Measurements from ENCODE around the gene MLLT3.
A peak's percentile ranks its signal among the peaks of the same experiment; 100 is the strongest.

The MLLT3 gene

GRCh38 chr9:20353931-20354652 is 268.2 kb downstream of the MLLT3 start:
- DNase-seq (ENCODE audit: low read depth in 1 of 2, low spot score in 1 of 2) = no peak

DNA sequence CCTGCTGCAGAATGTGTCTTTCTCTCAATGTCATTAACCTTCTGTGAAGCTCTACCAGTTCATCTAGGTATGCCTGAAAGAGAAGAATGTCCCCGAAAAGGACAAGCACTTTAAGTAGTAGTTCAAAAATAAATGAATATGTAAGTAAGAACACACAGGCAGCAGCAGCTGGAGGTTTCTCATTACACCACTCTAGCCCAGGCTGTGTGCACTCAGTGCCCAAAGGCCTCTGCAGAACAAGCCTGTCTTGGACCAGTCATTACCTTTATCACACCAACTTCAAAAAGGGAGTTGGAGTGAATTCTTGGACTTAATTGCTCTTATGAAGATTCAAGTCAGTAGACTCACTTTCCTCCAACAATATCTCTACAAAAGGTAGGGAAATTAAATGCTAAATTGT is 268.8 kb downstream of the MLLT3 start:
- no peak for DNase-seq (ENCODE audit: low read depth in 1 of 2, low spot score in 1 of 2)

DNA sequence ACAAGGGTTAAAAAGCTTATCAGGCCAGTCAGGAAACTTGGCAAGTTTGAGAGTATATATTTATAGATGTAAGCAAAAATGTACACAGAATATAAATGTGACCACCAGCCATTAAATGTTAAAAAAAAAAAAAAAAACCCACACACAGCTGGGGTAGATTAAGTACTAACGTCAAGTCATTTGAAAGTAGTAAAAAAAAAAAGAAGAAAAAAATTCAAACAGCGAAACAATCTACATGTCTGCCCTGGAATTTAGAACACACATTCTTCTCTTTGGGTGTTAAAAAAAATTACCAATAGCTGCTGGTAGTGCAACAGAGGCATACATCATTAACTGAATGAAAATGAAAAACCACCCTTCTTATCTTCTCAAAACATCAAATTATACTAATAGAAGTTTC is 269.7 kb downstream of the MLLT3 start:
- no peak for DNase-seq (ENCODE audit: low read depth in 1 of 2, low spot score in 1 of 2)

GRCh38 chr9:20351715-20352114 is 270.6 kb downstream of the MLLT3 start:
- no peak for DNase-seq (ENCODE audit: low read depth in 1 of 2, low spot score in 1 of 2)

- DNase-seq (ENCODE audit: low read depth in 1 of 2, low spot score in 1 of 2) = no peak
Measured at GRCh38 chr9:20349568-20349967, 272.7 kb downstream of the MLLT3 start.

DNA sequence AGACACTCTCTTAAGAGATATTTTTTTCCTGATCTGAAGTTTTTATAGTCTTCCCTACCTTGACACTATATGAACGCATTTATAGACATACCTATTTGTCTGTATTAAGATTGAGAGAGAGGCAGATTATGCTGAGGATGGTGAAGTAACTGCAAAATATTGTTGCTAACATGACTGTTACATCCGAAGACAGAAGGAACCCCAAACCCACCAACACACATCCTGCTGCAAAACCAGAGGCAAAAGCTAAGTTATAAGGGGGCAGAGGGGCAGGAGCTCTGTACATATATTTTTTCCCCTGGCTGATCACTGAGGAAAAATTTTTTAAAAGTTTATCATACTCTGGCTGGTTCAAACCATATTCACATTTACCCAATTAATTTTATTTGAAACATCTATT is 279.0 kb downstream of the MLLT3 start:
- no peak for DNase-seq (ENCODE audit: low read depth in 1 of 2, low spot score in 1 of 2)

GRCh38 chr9:20340511-20340861 is 281.8 kb downstream of the MLLT3 start:
- no peak for DNase-seq (ENCODE audit: low read depth in 1 of 2, low spot score in 1 of 2)

GRCh38 chr9:20335668-20336332 is 286.5 kb downstream of the MLLT3 start:
- no peak for DNase-seq (ENCODE audit: low read depth in 1 of 2, low spot score in 1 of 2)

GRCh38 chr9:20333991-20334390 is 288.3 kb downstream of the MLLT3 start:
- no peak for DNase-seq (ENCODE audit: low read depth in 1 of 2, low spot score in 1 of 2)

DNA sequence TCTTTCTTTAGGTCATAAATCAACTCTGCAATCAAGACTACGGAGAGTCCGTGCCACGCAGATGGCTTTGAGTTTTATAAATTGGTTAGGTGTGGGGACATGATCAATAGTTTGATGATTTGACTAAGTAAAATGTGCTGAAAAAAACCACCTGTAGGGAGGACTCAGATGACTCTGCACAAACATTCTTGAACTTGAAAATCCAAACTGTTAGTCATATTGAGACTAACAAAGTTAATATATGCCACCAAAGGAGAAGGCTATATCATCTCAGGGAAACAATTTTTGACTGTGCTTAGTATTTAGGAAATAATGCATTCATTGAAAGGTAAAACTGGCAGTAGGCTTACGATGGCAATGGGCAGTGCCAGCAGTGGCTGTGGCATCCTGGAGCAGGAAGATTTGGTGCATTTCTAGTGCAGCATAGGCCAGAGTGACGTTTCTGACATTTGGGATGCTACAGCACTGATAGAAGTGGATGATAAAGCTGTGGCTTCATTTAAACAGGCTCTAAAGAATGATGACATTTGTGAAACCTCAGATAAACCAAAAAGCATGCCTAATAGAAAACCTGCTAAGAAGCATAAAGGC is 291.1 kb downstream of the MLLT3 start:
- no peak for DNase-seq (ENCODE audit: low read depth in 1 of 2, low spot score in 1 of 2)

- DNase-seq (ENCODE audit: low read depth in 1 of 2, low spot score in 1 of 2) = no peak
Measured at GRCh38 chr9:20330688-20331087, 291.6 kb downstream of the MLLT3 start.

DNA sequence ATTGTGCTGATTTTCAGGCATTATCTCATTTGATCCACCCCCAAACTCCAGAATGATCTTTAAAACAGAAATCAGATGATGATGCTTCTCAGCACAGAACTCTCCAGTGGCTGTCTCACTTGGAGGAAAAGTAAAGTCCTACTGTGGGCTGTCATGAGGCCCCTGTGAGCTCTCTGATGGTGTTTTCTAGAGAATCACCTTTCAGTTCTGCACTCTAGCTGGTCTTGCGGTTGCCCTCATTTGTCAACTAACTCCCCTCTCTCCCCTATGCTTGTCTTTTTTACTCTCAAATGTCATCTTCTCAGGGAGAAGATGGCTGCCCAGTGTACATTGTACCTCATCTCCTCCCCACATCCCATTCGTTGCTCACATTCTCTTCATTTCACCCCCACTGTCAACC is 295.8 kb downstream of the MLLT3 start:
- no peak for DNase-seq (ENCODE audit: low read depth in 1 of 2, low spot score in 1 of 2)

- DNase-seq (ENCODE audit: low read depth in 1 of 2, low spot score in 1 of 2) = no peak
Measured at GRCh38 chr9:20325008-20325407, 297.3 kb downstream of the MLLT3 start.

GRCh38 chr9:20322212-20322611 is 300.1 kb downstream of the MLLT3 start:
- no peak for DNase-seq (ENCODE audit: low read depth in 1 of 2, low spot score in 1 of 2)

- peak in 1 of 2 donors; percentile 24 for DNase-seq (ENCODE audit: low read depth in 1 of 2, low spot score in 1 of 2)
Measured at GRCh38 chr9:20321423-20322082, 300.7 kb downstream of the MLLT3 start.

- no peak for DNase-seq (ENCODE audit: low read depth in 1 of 2, low spot score in 1 of 2)
Measured at GRCh38 chr9:20320921-20321320, 301.4 kb downstream of the MLLT3 start.

DNA sequence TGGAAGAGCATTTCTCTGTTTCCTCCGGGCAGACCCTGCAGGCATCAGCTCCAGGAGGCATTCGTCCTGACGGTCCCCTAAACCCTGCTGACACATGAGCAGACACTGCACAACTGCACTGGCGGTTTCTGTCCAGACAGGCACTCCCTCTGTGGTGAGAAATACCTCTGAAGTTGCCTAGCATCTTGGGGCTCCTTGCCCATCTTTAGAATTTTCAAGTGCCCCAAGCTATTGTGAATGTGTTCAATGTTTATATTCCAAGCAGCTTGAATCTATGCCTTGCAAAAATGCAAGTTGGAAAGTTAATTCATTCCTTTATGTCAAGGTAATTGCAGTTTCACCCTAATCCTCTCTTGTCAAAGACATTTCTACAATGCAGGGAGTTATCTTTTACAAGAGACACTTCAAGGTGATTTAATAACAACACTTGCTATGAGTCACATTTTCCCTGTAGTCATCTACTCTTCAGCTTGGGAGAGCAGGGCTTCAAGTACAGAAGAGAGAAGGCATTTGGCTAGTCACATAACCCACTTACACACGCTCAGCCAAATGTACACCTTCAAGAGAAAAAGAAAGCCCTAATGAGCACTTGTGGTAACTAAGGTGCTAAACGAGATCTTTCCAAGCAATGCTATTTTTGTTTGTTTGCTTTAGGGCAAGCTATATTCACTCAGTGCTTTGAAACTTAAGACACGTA is 302.5 kb downstream of the MLLT3 start:
- peak in 1 of 2 donors; percentile 63 for DNase-seq (ENCODE audit: low read depth in 1 of 2, low spot score in 1 of 2)

DNA sequence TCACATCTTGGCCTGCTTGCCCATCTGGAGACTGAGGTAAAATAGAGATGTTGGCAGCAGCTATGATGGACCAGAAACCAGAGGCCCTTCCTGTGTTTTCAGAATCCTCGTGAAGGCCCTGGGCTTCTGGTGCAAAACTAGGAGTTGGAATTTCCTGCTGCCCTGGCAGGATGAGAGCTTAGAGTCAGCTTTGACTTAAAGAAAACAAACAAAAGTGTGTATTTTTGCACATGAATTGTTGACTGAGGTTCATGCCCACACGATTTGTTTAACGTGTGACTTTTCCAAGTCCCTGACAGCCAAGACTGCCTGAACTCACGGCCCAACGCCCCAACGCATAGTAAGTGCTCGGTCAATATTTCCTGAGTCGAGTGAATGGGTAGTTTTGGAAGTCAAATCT is 303.1 kb downstream of the MLLT3 start:
- no peak for DNase-seq (ENCODE audit: low read depth in 1 of 2, low spot score in 1 of 2)

DNA sequence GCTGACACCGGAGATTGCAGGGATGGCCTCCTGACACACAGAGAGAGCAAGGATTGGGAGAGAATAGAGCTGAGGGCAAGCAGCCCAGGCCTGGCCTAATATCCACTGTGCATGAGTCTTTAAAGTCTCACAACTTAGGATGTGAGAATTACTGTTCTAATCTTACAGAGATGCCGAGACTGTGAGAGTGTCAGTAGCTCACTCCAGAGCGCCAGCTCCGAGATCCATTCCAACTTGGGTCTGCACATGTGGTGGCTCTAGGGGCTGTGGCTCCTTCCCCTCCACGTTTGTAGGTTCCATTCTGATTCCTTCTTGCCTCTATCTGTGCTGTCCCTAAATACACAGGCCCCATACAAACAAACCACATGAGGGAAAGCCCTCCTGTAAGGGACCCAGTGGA is 304.6 kb downstream of the MLLT3 start:
- no peak for DNase-seq (ENCODE audit: low read depth in 1 of 2, low spot score in 1 of 2)

DNA sequence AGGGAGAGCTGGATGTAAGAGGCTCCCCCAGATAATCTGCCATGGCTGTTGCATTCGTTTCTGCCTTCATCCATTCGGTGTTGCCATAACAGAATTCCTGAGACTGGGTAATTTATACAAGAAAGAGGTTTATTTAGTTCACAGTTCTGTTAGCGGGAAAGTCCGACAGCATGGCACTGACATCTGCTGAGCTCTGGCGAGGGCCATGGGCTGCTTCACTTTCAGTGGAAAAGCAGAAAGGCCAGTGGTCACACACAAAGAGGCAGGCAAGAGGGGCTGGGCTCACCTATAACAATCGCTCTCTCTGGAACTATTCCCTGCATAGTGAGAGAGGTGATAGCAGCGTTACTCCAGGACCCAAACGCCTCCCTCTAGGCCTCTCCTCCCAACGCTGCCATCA is 305.9 kb downstream of the MLLT3 start:
- DNase-seq (ENCODE audit: low read depth in 1 of 2, low spot score in 1 of 2) = no peak

DNA sequence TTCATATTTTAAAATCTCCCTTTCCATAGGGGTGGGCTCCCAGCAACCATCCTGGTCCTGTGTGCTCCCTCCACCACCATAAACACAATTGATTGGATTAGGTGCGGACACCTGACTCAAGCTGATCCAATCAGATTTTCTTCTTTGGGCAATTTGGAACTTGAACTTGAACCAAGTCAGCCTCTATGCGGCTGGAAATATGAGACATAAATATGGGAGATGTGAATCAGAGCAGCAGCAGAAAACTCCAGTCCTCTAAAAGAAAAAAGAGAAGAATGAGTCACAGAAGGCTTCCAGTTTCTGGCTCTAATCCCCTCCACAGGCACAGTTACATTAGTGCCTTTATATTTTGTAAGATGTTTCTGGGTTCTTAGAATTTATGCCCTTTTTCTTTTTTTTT is 306.6 kb downstream of the MLLT3 start:
- peak in 1 of 2 donors; percentile 41 for DNase-seq (ENCODE audit: low read depth in 1 of 2, low spot score in 1 of 2)
